ENCODE data around the gene LGR4.

DNA sequence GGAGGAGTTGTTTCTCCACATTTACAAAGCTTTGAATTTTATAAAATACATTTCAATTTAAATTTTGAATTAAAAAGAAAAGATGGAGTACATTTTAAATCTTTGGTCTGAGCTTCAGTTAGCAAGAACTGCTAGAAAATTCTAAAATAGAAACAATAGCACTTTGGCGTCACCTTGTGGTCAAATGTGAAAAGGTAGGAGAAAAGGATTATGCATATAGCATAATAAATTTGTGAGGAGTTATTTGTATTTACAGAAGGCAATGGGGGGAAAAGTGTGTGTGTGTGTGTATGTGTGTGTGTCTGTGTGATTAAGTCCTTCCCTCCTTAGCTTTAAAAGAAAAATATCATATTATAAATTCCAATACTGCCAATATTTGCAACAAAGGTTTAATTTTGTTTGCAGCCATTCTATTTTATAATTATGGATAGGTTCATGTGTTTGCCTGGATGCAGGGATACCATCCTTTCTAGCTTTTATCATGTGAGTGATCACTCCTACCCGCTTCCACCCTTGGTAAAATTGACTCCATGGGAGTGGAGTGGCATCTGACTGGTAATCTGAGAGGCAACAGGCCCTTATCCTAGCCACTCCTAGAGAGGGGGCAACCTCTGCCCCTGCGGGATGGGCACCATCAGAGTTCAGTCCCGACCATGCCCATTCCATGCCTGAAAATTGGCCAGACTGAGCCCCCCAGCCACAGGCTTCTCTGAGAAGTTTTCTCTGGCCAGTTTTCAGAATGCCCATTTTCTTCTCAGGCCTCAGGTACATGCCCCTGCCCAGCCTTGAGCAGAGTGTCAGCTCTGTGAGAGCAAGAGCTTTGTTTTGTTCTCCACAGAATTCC is 13.6 kb upstream of the LGR4 start:
- TF ChIP-seq, protein P1, sequence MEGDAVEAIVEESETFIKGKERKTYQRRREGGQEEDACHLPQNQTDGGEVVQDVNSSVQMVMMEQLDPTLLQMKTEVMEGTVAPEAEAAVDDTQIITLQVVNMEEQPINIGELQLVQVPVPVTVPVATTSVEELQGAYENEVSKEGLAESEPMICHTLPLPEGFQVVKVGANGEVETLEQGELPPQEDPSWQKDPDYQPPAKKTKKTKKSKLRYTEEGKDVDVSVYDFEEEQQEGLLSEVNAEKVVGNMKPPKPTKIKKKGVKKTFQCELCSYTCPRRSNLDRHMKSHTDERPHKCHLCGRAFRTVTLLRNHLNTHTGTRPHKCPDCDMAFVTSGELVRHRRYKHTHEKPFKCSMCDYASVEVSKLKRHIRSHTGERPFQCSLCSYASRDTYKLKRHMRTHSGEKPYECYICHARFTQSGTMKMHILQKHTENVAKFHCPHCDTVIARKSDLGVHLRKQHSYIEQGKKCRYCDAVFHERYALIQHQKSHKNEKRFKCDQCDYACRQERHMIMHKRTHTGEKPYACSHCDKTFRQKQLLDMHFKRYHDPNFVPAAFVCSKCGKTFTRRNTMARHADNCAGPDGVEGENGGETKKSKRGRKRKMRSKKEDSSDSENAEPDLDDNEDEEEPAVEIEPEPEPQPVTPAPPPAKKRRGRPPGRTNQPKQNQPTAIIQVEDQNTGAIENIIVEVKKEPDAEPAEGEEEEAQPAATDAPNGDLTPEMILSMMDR (conservative IDR thresholded peaks at IDR 0.05), result peak; percentile 95
- no peak for TF ChIP-seq EZH2 (IDR thresholded peaks at IDR 0.05; ENCODE audit: low read depth)

Data from PC-9 (cell line).